HepG2 (cell line): ENCODE results near the gene RAD51C. TPM values are rescaled to one million over a fixed set of nuclear protein-coding genes. Genes with fewer than 3 reads are reported as not detected.

Source experiments
- ATM ChIP-seq: fragments of 450-650 bp; IDR thresholded peaks from 2 replicates; pipeline ENCODE4 v1.7.1; 2017; ENCODE audit warnings: mild to moderate bottlenecking, borderline replicate concordance
- ETV6 ChIP-seq: sonication (generic); formaldehyde crosslinking; conservative IDR thresholded peaks from 2 replicates; pipeline ENCODE4 v1.4.0; 2020; ENCODE audit warnings: missing genetic modification reagents
- EZH2 ChIP-seq: conservative IDR thresholded peaks from 2 replicates; pipeline ENCODE4 v1.6.1; 2012; ENCODE audit warnings: mild to moderate bottlenecking, low read depth, low read length, moderate library complexity
- HNRNPL ChIP-seq: fragments of 200-400 bp; formaldehyde crosslinking; IDR thresholded peaks from 2 replicates; pipeline ENCODE4 v1.6.1; 2017; ENCODE audit warnings: mild to moderate bottlenecking, low read depth, low read length
- KIAA2018 ChIP-seq: sonication (generic); formaldehyde crosslinking; IDR thresholded peaks from 2 replicates; pipeline ENCODE4 v1.5.0; 2020; ENCODE audit warnings: mild to moderate bottlenecking, missing genetic modification reagents, borderline replicate concordance
- MED8 ChIP-seq: sonication (generic); formaldehyde crosslinking; IDR thresholded peaks from 2 replicates; pipeline ENCODE4 v1.8.1; 2023; ENCODE audit warnings: mild to moderate bottlenecking, missing genetic modification reagents; ENCODE audit not compliant: insufficient replicate concordance
- MTA1 ChIP-seq: sonication (generic); formaldehyde crosslinking; IDR thresholded peaks from 2 replicates; pipeline ENCODE4 v1.4.0; 2020; ENCODE audit warnings: missing genetic modification reagents, mild to moderate bottlenecking, borderline replicate concordance
- MYPOP ChIP-seq: sonication (generic); formaldehyde crosslinking; IDR thresholded peaks from 2 replicates; pipeline ENCODE4 v1.8.1; 2023; ENCODE audit warnings: mild to moderate bottlenecking, moderate library complexity, missing genetic modification reagents
- PCBP2 ChIP-seq: fragments of 200-400 bp; formaldehyde crosslinking; optimal IDR thresholded peaks from 2 replicates; pipeline ENCODE3; 2018; ENCODE audit warnings: low read length, low read depth; ENCODE audit not compliant: poor library complexity, severe bottlenecking
- PHF8 ChIP-seq: sonication (generic); formaldehyde crosslinking; IDR thresholded peaks from 2 replicates; pipeline ENCODE4 v1.5.0; 2020; ENCODE audit warnings: missing genetic modification reagents
- RNF2 ChIP-seq: fragments of 450-650 bp; conservative IDR thresholded peaks from 2 replicates; pipeline ENCODE4 v1.6.1; 2016; ENCODE audit warnings: low read depth
- SAP130 ChIP-seq: IDR thresholded peaks from 2 replicates; pipeline ENCODE4 v1.6.1; 2016; ENCODE audit warnings: low read depth
- SKI ChIP-seq: fragments of 450-650 bp; IDR thresholded peaks from one replicate; pipeline ENCODE4 v1.6.1; 2018; ENCODE audit warnings: mild to moderate bottlenecking; ENCODE audit not compliant: partially characterized antibody
- SMYD3 ChIP-seq: sonication (generic); formaldehyde crosslinking; IDR thresholded peaks from 2 replicates; pipeline ENCODE4 v1.8.1; 2023; ENCODE audit warnings: mild to moderate bottlenecking, missing genetic modification reagents
- SRF ChIP-seq: IDR thresholded peaks from 2 replicates; pipeline ENCODE4 v1.6.1; 2011; ENCODE audit warnings: mild to moderate bottlenecking, low read depth, low read length, moderate library complexity
- ZBTB3 ChIP-seq: sonication (generic); formaldehyde crosslinking; IDR thresholded peaks from 2 replicates; pipeline ENCODE4 v1.4.0; 2020; ENCODE audit warnings: low read depth, mild to moderate bottlenecking, moderate library complexity, missing genetic modification reagents, borderline replicate concordance
- ZKSCAN8 ChIP-seq: IDR thresholded peaks from 2 replicates; pipeline ENCODE4 v1.6.1; 2016; ENCODE audit warnings: borderline replicate concordance, missing genetic modification reagents, missing compliant biosample characterization
- ZNF543 ChIP-seq: sonication (generic); formaldehyde crosslinking; IDR thresholded peaks from 2 replicates; pipeline ENCODE4 v1.4.0; 2020; ENCODE audit warnings: mild to moderate bottlenecking, missing genetic modification reagents
- ZNF83 ChIP-seq: sonication (generic); formaldehyde crosslinking; IDR thresholded peaks from 2 replicates; pipeline ENCODE4 v1.4.0; 2020; ENCODE audit warnings: missing genetic modification reagents, mild to moderate bottlenecking, borderline replicate concordance
- ZNF883 ChIP-seq: sonication (generic); formaldehyde crosslinking; IDR thresholded peaks from 2 replicates; pipeline ENCODE4 v1.5.1; 2020; ENCODE audit warnings: mild to moderate bottlenecking, missing genetic modification reagents; ENCODE audit errors: not compliant biosample characterization
- ZSCAN25 ChIP-seq: sonication (generic); formaldehyde crosslinking; IDR thresholded peaks from 2 replicates; pipeline ENCODE4 v1.8.0; 2022; ENCODE audit warnings: mild to moderate bottlenecking, missing genetic modification reagents
- polyA plus RNA-seq, 8 experiments: library from polyadenylated mRNA; depleted of rRNA in 3 of 8; stranded (reverse) in 7 of 8; unstranded in 1 of 8; fragments of >200 nt; fragmentation: Illumina TruSeq in 4 of 8; extraction: Trizol in 4 of 8; gene quantifications; 2 replicates each; pipeline versions ENCODE4 v1.2.1 to v1.2.3, GENCODE V29; 2011 to 2016; ENCODE audit warnings: low read depth in 4 of 8, missing spikeins in 1 of 8, mixed read lengths in 1 of 8; ENCODE audit not compliant: insufficient read depth in 1 of 8
- total RNA-seq, 5 experiments: library from RNA; depleted of rRNA; stranded (reverse); fragments of >200 nt; fragmentation: Illumina TruSeq; extraction: Trizol; gene quantifications; 2 replicates each; pipeline ENCODE4 v1.2.3, GENCODE V29; 2016; ENCODE audit warnings: low read depth in 1 of 5

Gene RAD51C
- total and polyA plus RNA-seq, 2 of the 13 experiments (the other 11 are each of a cell fraction or from before 2014, with no cell fraction given) = 38.5 to 106 TPM

- TF ChIP-seq KIAA2018 (CRISPR knock-in tag) (peak; percentile 81; the same call in 1 of the 2 replicates), MTA1 (CRISPR knock-in tag) (peak; percentile 88; the same call in 1 of the 2 replicates), SAP130 (CRISPR knock-in tag) (peak; percentile 90), MYPOP (peak; percentile 95), PHF8 (CRISPR knock-in tag) (peak; percentile 95), HNRNPL (peak; percentile 64; the same call in 1 of the 2 replicates), SRF (no peak), ZNF543 (CRISPR knock-in tag) (peak; percentile 82), ZBTB3 (CRISPR knock-in tag) (peak; percentile 91), ZNF883 (peak; percentile 97), ETV6 (CRISPR knock-in tag) (peak; percentile 92; the same call in 1 of the 2 replicates), SMYD3 (peak; percentile 88), PCBP2 (no peak), SKI (no peak), ZKSCAN8 (CRISPR knock-in tag) (no peak), ATM (no peak), MED8 (CRISPR knock-in tag) (peak; percentile 65), ZSCAN25 (no peak), EZH2 (no peak), ZNF83 (CRISPR knock-in tag) (0 out of 2 replicates have a peak, but pooled peaks have one; percentile 49), RNF2 (peak; percentile 96)
Measured at GRCh38 chr17:58692239-58693055, at the start of gene RAD51C (continued).
